A549 treated with GW870086 at 1 μM for 4 hours (cell line): ENCODE data around the gene CATSPERB. TPM values are rescaled to one million over a fixed set of nuclear protein-coding genes. Genes with fewer than 3 reads are reported as not detected.

Source experiments
- total RNA-seq: library from RNA; stranded (reverse); fragments of 200-300 nt; extraction: Qiagen RNA extraction; gene quantifications from 5 replicates; pipeline ENCODE4 v1.2.3, GENCODE V29; 2022; ENCODE audit warnings: low read depth

Gene CATSPERB
- not detected in 5 replicates for total RNA-seq

DNA sequence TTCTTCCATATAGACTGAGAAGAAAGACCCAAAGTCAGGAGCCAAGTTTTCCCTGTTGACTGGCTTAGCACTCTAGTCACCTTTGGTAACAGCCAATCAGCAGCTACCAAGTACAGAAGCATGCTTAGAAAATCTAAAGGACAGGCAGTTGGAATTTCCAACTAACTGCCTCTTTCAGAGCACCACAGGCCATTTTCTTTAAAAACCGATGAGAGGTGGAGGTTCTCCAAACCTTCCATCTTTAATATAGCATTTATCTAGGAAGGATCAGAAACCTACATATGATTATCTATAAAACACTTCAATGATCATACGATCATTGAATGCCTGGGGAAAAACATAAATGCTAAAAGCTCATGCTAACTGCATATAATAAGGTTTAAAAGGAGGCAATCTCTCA lies at the start of gene CATSPERB:
TSS of gene CATSPERB (minus strand) at position 101 of the 400 bp plus-strand sequence. CDS start 2,607 bp downstream, outside the sequence.

Other genes with a start within 250 kb of the CATSPERB start
- 65.6 to 75.3 TPM (median 69.2 TPM) in 5 replicates for gene PPP4R3A, start 221.8 kb downstream of the CATSPERB start, total RNA-seq
- gene TC2N, start 135.4 kb upstream of the CATSPERB start, total RNA-seq: 0.30 to 0.70 TPM (median 0.55 TPM) in 5 replicates
- 2.7 to 3.3 TPM (median 3.1 TPM) in 5 replicates for gene FBLN5, start 215.6 kb upstream of the CATSPERB start, total RNA-seq